AG10803 (cell line): ENCODE data around the gene PACS1.
A peak's percentile ranks its signal among the peaks of the same experiment; 100 is the strongest.

Experiments
- DNase-seq: peaks from one replicate; pipeline ENCODE4 v3.0.0; 2010; ENCODE audit warnings: low read depth
- H3K4me3 ChIP-seq: 2 replicates; pipeline ENCODE4 v1.5.1; 2011; ENCODE audit warnings: mild to moderate bottlenecking, low read length, control low read depth
- CTCF ChIP-seq: conservative IDR thresholded peaks from 2 replicates; pipeline ENCODE4 v1.5.1; 2011; ENCODE audit warnings: mild to moderate bottlenecking, low read length, control low read depth, inconsistent platforms

Gene PACS1

GRCh38 chr11:66139817-66140404 is 69.8 kb downstream of the PACS1 start:
- no peak for DNase-seq
- H3K4me3 ChIP-seq, result no peak overlapping the region
- TF ChIP-seq CTCF, result no peak

GRCh38 chr11:66142370-66143263 is 72.5 kb downstream of the PACS1 start:
- no peak overlapping the region for H3K4me3 ChIP-seq

GRCh38 chr11:66143264-66143566 is 73.1 kb downstream of the PACS1 start:
- no peak overlapping the region for H3K4me3 ChIP-seq
- DNase-seq, result no peak
- TF ChIP-seq CTCF, result no peak

More at GRCh38 chr11:66142370-66143263, 72.5 kb downstream of the PACS1 start:
- no peak for TF ChIP-seq CTCF
- peak; percentile 40 for DNase-seq

- DNase-seq, result no peak
- no peak for TF ChIP-seq CTCF
- no peak overlapping the region for H3K4me3 ChIP-seq
Measured at GRCh38 chr11:66143996-66144678, 74.1 kb downstream of the PACS1 start.

- no peak for TF ChIP-seq CTCF
- no peak overlapping the region for H3K4me3 ChIP-seq
- no peak for DNase-seq
Measured at GRCh38 chr11:66146074-66146473, 76.0 kb downstream of the PACS1 start.

GRCh38 chr11:66146940-66147339 is 76.9 kb downstream of the PACS1 start:
- DNase-seq, result no peak
- TF ChIP-seq CTCF, result no peak
- H3K4me3 ChIP-seq, result no peak overlapping the region
